Progenitor cell of endocrine pancreas (in vitro differentiated cells): ENCODE measurements around the gene C10orf95. TPM values are rescaled to one million over a fixed set of nuclear protein-coding genes. Genes with fewer than 3 reads are reported as not detected.

Source experiments
- DNase-seq: peaks from one replicate; pipeline ENCODE4 v3.0.0; 2021; ENCODE audit warnings: low spot score; ENCODE audit not compliant: unreplicated experiment
- H3K27ac Mint-ChIP-seq: 2 replicates; pipeline ENCODE4 v1.8.0; 2021; ENCODE audit warnings: mild to moderate bottlenecking, moderate library complexity, mixed read lengths
- H3K27me3 Mint-ChIP-seq: 2 replicates; pipeline ENCODE4 v1.8.0; 2021; ENCODE audit warnings: mixed read lengths
- H3K36me3 Mint-ChIP-seq: 2 replicates; pipeline ENCODE4 v1.8.0; 2022; ENCODE audit warnings: mixed read lengths; ENCODE audit not compliant: insufficient read depth
- H3K4me1 Mint-ChIP-seq: 2 replicates; pipeline ENCODE4 v1.8.0; 2021; ENCODE audit warnings: low read depth, mixed read lengths
- H3K4me3 Mint-ChIP-seq: 2 replicates; pipeline ENCODE4 v1.8.0; 2021; ENCODE audit warnings: low read depth, mild to moderate bottlenecking, moderate library complexity, mixed read lengths
- H3K9me3 Mint-ChIP-seq: 2 replicates; pipeline ENCODE4 v1.8.0; 2021; ENCODE audit warnings: low read depth, mixed read lengths
- CTCF ChIP-seq: fragments of 200-600 bp; sonication (generic); IDR thresholded peaks from one replicate; pipeline ENCODE4 v1.5.0; 2021; ENCODE audit warnings: antibody characterized with exemption, mild to moderate bottlenecking; ENCODE audit not compliant: unreplicated experiment
- total RNA-seq: library from RNA; stranded (reverse); gene quantifications from 2 replicates; pipeline ENCODE4 v1.2.1, GENCODE V29; 2021

The C10orf95 gene
- total RNA-seq, 1 donor from 2014 or later: 0.77 TPM

GRCh38 chr10:102406815-102407214 is 44.5 kb downstream of the C10orf95 start:
- H3K27me3 Mint-ChIP-seq: peaks cover 52% of the 10 kb centered on the region
- H3K4me3 Mint-ChIP-seq: no peak overlapping the region
- no peak for TF ChIP-seq CTCF
- DNase-seq: no peak
- no peak overlapping the region for H3K27ac Mint-ChIP-seq
- peaks cover 15% of the 10 kb centered on the region for H3K4me1 Mint-ChIP-seq
- H3K36me3 Mint-ChIP-seq: no peaks in the 10 kb centered on the region
- H3K9me3 Mint-ChIP-seq: no peaks in the 10 kb centered on the region

- TF ChIP-seq CTCF: no peak
- H3K27me3 Mint-ChIP-seq: peaks cover 41% of the 10 kb centered on the region
- no peaks in the 10 kb centered on the region for H3K36me3 Mint-ChIP-seq
- DNase-seq: no peak
- no peak overlapping the region for H3K27ac Mint-ChIP-seq
- H3K4me3 Mint-ChIP-seq: no peak overlapping the region
- no peaks in the 10 kb centered on the region for H3K9me3 Mint-ChIP-seq
- H3K4me1 Mint-ChIP-seq: peaks cover 11% of the 10 kb centered on the region
Observed at GRCh38 chr10:102405632-102406031, 45.7 kb downstream of the C10orf95 start.

- H3K4me3 Mint-ChIP-seq: no peak overlapping the region
- no peaks in the 10 kb centered on the region for H3K9me3 Mint-ChIP-seq
- H3K27me3 Mint-ChIP-seq: peaks cover 40% of the 10 kb centered on the region
- peaks cover 11% of the 10 kb centered on the region for H3K4me1 Mint-ChIP-seq
- no peak for TF ChIP-seq CTCF
- no peak overlapping the region for H3K27ac Mint-ChIP-seq
- H3K36me3 Mint-ChIP-seq: no peaks in the 10 kb centered on the region
- DNase-seq: no peak
Observed at GRCh38 chr10:102405108-102405571, 46.2 kb downstream of the C10orf95 start.

GRCh38 chr10:102404361-102405107 is 46.8 kb downstream of the C10orf95 start:
- peaks cover 34% of the 10 kb centered on the region for H3K27me3 Mint-ChIP-seq
- no peaks in the 10 kb centered on the region for H3K9me3 Mint-ChIP-seq
- no peak for TF ChIP-seq CTCF
- no peak for DNase-seq
- H3K4me1 Mint-ChIP-seq: peaks cover 5% of the 10 kb centered on the region
- no peaks in the 10 kb centered on the region for H3K36me3 Mint-ChIP-seq
- no peak overlapping the region for H3K27ac Mint-ChIP-seq
- H3K4me3 Mint-ChIP-seq: no peak overlapping the region

- H3K36me3 Mint-ChIP-seq: no peaks in the 10 kb centered on the region
- DNase-seq: no peak
- no peaks in the 10 kb centered on the region for H3K9me3 Mint-ChIP-seq
- H3K4me3 Mint-ChIP-seq: no peak overlapping the region
- no peak for TF ChIP-seq CTCF
- peaks cover 27% of the 10 kb centered on the region for H3K27me3 Mint-ChIP-seq
- H3K27ac Mint-ChIP-seq: no peak overlapping the region
- peaks cover under 1% of the 10 kb centered on the region for H3K4me1 Mint-ChIP-seq
Observed at GRCh38 chr10:102403115-102403514, 48.2 kb downstream of the C10orf95 start.
